GM06990 (cell line): Measurements from ENCODE around the gene MTIF2.

Experiments used
- DNase-seq: peaks from one replicate; pipeline ENCODE4 v3.0.0-alpha.2; 2011; ENCODE audit not compliant: insufficient read length; ENCODE audit errors: extremely low read depth
- H3K27me3 ChIP-seq: replicated peaks from 2 replicates; pipeline ENCODE4 v1.6.0; 2011; ENCODE audit warnings: low read length; ENCODE audit not compliant: control insufficient read depth, insufficient read depth
- H3K36me3 ChIP-seq: 2 replicates; pipeline ENCODE4 v1.5.1; 2011; ENCODE audit warnings: low read length; ENCODE audit not compliant: control insufficient read depth, insufficient read depth
- H3K4me3 ChIP-seq: replicated peaks from 2 replicates; pipeline ENCODE4 v1.5.1; 2011; ENCODE audit warnings: low read depth, mild to moderate bottlenecking, control low read depth, low read length
- CTCF ChIP-seq: IDR thresholded peaks from 2 replicates; pipeline ENCODE4 v1.5.1; 2011; ENCODE audit warnings: low read length, control low read depth, mild to moderate bottlenecking, inconsistent platforms; ENCODE audit not compliant: insufficient read depth, poor library complexity, severe bottlenecking

MTIF2 gene, protein sequence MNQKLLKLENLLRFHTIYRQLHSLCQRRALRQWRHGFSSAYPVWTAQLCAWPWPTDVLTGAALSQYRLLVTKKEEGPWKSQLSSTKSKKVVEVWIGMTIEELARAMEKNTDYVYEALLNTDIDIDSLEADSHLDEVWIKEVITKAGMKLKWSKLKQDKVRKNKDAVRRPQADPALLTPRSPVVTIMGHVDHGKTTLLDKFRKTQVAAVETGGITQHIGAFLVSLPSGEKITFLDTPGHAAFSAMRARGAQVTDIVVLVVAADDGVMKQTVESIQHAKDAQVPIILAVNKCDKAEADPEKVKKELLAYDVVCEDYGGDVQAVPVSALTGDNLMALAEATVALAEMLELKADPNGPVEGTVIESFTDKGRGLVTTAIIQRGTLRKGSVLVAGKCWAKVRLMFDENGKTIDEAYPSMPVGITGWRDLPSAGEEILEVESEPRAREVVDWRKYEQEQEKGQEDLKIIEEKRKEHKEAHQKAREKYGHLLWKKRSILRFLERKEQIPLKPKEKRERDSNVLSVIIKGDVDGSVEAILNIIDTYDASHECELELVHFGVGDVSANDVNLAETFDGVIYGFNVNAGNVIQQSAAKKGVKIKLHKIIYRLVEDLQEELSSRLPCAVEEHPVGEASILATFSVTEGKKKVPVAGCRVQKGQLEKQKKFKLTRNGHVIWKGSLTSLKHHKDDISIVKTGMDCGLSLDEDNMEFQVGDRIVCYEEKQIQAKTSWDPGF

DNA sequence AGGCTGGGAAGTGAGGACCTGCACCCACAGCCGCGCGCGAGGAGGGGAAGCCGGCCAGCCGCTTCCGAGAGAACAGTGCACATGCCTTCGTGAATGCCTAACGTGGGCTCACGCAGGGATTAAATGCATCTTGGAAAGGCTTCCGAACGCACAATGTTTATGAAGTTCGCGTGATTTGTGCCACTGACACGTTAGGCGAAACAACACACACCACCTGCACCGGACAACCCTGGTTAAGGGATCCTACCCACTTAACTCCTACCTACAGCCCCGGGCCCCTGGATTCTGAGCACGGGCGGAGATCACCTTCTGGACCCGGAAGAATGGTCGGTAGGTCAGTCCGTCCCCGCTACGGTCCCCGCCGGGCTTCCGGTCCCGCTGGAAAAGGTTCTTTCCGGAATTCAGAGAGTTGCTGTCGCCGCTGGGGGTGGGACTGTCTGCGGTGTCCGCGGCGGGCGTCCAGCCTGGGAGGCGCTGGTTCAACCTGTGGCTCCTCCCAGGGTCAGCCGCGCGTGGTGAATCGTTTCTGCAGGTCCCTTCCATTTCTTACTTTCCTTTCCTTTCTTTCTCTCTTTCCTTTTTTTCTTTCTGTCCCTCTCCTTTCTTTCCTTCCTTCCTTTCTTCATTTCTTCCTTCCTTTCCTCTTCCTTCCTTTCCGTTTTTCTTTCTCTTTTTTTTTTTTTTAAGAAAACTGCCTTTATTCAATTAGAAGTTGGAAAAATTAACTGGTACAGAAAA lies at the start of gene MTIF2:
MTIF2 (minus strand) TSS at position 325 of the 738 bp plus-strand sequence. CDS start 5,373 bp downstream, outside the sequence.
- TF ChIP-seq CTCF = no peak

DNA sequence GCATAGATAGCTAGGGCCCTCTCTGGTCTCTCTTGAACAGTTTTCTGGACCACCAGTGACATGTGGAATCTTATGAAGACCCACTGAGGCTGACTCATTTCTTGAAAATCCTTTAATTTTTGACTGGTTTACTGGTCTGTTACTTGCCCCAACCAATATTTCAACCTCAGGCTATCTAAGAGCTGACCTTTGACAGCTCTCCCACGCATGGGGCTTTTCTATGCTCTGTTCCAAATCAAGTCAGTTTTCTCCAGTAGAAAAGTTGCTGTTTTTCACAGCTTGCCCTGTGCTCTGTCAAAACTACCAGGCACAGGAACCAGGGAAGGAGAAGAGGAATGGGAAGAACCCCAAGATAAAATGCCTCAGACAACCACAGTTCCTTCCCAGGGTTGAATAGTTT lies 46.0 kb upstream of the MTIF2 start:
- TF ChIP-seq CTCF = no peak
- Histone ChIP-seq H3K36me3 (peaks cover 6% of the 10 kb centered on the region), H3K27me3 (no peaks in the 10 kb centered on the region), H3K4me3 (no peak overlapping the region)
- DNase-seq = no peak

More for the DNA sequence above, at the start of gene MTIF2:
- peak within 1 kb of the TSS; percentile 81 for H3K4me3 ChIP-seq
- peak; percentile 95 for DNase-seq
- no peaks in the 10 kb centered on the region for H3K27me3 ChIP-seq
- H3K36me3 ChIP-seq = peaks cover 4% of the 10 kb centered on the region

- no peaks in the 10 kb centered on the region for H3K27me3 ChIP-seq
- TF ChIP-seq CTCF = peak; percentile 34
- no peak overlapping the region for H3K4me3 ChIP-seq
- H3K36me3 ChIP-seq = peaks cover 6% of the 10 kb centered on the region
- peak; percentile 73 for DNase-seq
Measured at GRCh38 chr2:55311444-55311870, 42.4 kb upstream of the MTIF2 start.

DNA sequence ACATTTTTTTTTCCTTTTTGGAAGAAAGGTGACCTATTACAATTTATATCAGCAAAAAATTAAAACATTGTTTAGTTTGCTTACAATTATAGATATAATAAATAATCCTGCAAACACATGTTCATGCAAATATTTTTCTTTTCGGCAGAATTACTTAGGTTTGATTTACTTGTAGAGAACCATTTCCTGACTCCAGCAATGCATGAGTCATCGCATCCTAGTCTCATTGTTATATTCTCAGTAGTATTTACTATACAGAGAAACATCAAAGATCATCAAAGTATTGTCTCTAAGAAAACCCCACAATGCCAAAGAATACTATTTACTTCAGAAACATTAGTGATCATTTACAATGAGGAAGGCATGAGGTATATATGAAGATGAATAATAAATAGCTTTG lies 40.4 kb upstream of the MTIF2 start:
- TF ChIP-seq CTCF = no peak
- DNase-seq = no peak
- Histone ChIP-seq H3K4me3 (no peak overlapping the region), H3K36me3 (peaks cover 3% of the 10 kb centered on the region), H3K27me3 (no peaks in the 10 kb centered on the region)

DNA sequence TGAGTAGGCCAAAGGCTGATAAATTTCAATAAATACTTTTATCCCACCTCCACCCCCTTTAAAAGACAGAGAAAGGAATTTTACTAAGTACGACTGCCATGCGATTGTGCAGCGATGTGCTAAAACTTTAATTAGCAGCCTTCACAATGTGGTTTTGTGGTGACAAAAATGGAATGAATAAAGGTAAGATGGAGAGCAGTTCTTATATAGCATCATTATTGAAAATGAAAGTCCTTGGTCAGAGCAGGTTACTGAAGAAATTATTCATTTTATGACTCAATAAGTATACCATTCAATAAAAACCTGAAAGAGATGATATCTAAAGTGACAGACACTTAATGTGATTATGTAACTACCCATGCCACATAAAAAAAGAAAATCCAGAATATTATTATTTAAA lies 33.2 kb upstream of the MTIF2 start:
- Histone ChIP-seq H3K4me3 (no peak overlapping the region), H3K27me3 (no peaks in the 10 kb centered on the region), H3K36me3 (no peaks in the 10 kb centered on the region; the same call in 1 of the 2 replicates)
- peak; percentile 64 for DNase-seq
- no peak for TF ChIP-seq CTCF
